K562 (cell line): ENCODE data around the gene UBR4. TPM values are rescaled to one million over a fixed set of nuclear protein-coding genes. Genes with fewer than 3 reads are reported as not detected.

Experiments
- ATAC-seq: fragments of 200-7000 bp; cut with Tn5 transposase; 3 replicates; pipeline ENCODE4 v1.9.1; 2020; ENCODE audit warnings: moderate library complexity
- BruUV-seq: library from RNA; stranded (reverse); fragments of 400-500 nt; replicated peaks from 2 replicates; lab custom pipeline; 2021; lab: Mats Ljungman, UMichigan
- CTCF ChIA-PET: fragments of 300-600 bp; formaldehyde crosslinking; extraction: SDS; loops from one replicate; lab custom pipeline; 2021; ENCODE audit warnings: low intra/inter-chr PET ratio; lab: Yijun Ruan, JAX
- POLR2A ChIA-PET: fragments of 300-600, 350-650 bp; sonication (Branson Sonifier 250); formaldehyde crosslinking; extraction: SDS; loops from one replicate; lab custom pipeline; 2021; ENCODE audit warnings: antibody characterized with exemption, inconsistent platforms; lab: Yijun Ruan, JAX
- DNase-seq, 4 experiments: peaks; one replicate each; pipeline versions ENCODE4 v3.0.0 to v3.0.0-alpha.2; 2011 to 2018; ENCODE audit warnings: low spot score in 3 of 4, mixed read lengths in 3 of 4; ENCODE audit errors: extremely low read depth in 1 of 4
- FAIRE-seq: peaks from 2 replicates; lab custom pipeline; 2011; peaks lifted over from hg19 to GRCh38; lab: Jason Lieb, UNC
- H2AFZ ChIP-seq: 2 replicates; pipeline ENCODE4 v1.6.0; 2011; ENCODE audit warnings: low read depth, low read length, control low read depth, inconsistent platforms
- H3K27ac ChIP-seq: fragments of 200-600 bp; 3 replicates; pipeline ENCODE4 v1.8.0; 2011; ENCODE audit warnings: low read depth, mild to moderate bottlenecking, control low read depth, inconsistent platforms, low read length, moderate library complexity, mixed read lengths; ENCODE audit errors: extremely low read depth
- H3K27me3 ChIP-seq, 2 experiments: fragments of 300-600 bp in 1 of 2; 2 replicates in 1 of 2; 3 replicates in 1 of 2; pipeline versions ENCODE4 v1.6.0 to v1.8.0; 2011; ENCODE audit warnings: inconsistent platforms in 2 of 2, low read length in 2 of 2, mild to moderate bottlenecking in 1 of 2, mixed read lengths in 1 of 2, moderate library complexity in 1 of 2; ENCODE audit not compliant: control insufficient read depth in 2 of 2, insufficient read depth in 2 of 2
- H3K36me3 ChIP-seq: fragments of 300-600 bp; 3 replicates; pipeline ENCODE4 v1.8.0; 2011; ENCODE audit warnings: mild to moderate bottlenecking, low read length, inconsistent platforms; ENCODE audit not compliant: control insufficient read depth, insufficient read depth
- H3K4me1 ChIP-seq, 2 experiments: fragments of 200-600 bp in 1 of 2; replicated peaks in 1 of 2; 2 replicates in 1 of 2; 3 replicates in 1 of 2; pipeline versions ENCODE4 v1.5.1 to v1.8.0; 2011; ENCODE audit warnings: inconsistent platforms in 2 of 2, low read length in 2 of 2, mild to moderate bottlenecking in 1 of 2, mixed read lengths in 1 of 2, moderate library complexity in 1 of 2; ENCODE audit not compliant: control insufficient read depth in 2 of 2, insufficient read depth in 2 of 2
- H3K4me2 ChIP-seq: 2 replicates; pipeline ENCODE4 v1.6.1; 2011; ENCODE audit warnings: low read length, control low read depth, inconsistent platforms, mixed read lengths; ENCODE audit not compliant: insufficient read depth
- H3K4me3 ChIP-seq: fragments of 200-600 bp; sonication (generic), shearing (Covaris generic); 2 replicates; pipeline ENCODE4 v1.5.1; 2016; ENCODE audit warnings: control low read depth, inconsistent platforms
- H3K79me2 ChIP-seq: fragments of 200-600 bp; 3 replicates; pipeline ENCODE4 v1.8.0; 2011; ENCODE audit warnings: low read length, inconsistent platforms; ENCODE audit not compliant: control insufficient read depth, insufficient read depth
- H3K9ac ChIP-seq, 2 experiments: 2 replicates each; pipeline versions ENCODE4 v1.6.0 to v1.6.1; 2011; ENCODE audit warnings: low read depth in 2 of 2, low read length in 2 of 2, control low read depth in 1 of 2, inconsistent platforms in 1 of 2, mild to moderate bottlenecking in 1 of 2, mixed read lengths in 1 of 2; ENCODE audit not compliant: insufficient read depth in 1 of 2
- H3K9me1 ChIP-seq: one replicate; pipeline ENCODE4 v1.6.0; 2011; ENCODE audit warnings: inconsistent platforms, mild to moderate bottlenecking, low read length, moderate library complexity; ENCODE audit not compliant: control insufficient read depth, insufficient read depth
- H3K9me3 ChIP-seq: replicated peaks from 2 replicates; pipeline ENCODE4 v1.5.1; 2011; ENCODE audit warnings: low read depth, low read length, inconsistent platforms; ENCODE audit not compliant: control insufficient read depth, insufficient read depth
- H4K20me1 ChIP-seq: replicated peaks from 2 replicates; pipeline ENCODE4 v1.6.1; 2011; ENCODE audit warnings: low read length, inconsistent platforms, mixed read lengths; ENCODE audit not compliant: control insufficient read depth, insufficient read depth
- C11orf30 ChIP-seq: fragments of 450-650 bp; IDR thresholded peaks from 2 replicates; pipeline ENCODE4 v1.6.1; 2016; ENCODE audit warnings: low read depth, mild to moderate bottlenecking
- CBX3 ChIP-seq, 2 experiments: IDR thresholded peaks; 1 replicate in 1 of 2; 2 replicates in 1 of 2; pipeline ENCODE4 v1.6.1; 2012; ENCODE audit warnings: inconsistent platforms in 2 of 2, low read length in 2 of 2, borderline replicate concordance in 1 of 2, control low read depth in 1 of 2
- DLX4 ChIP-seq: fragments of 250-450 bp; sonication (Bioruptor Pico); IDR thresholded peaks from 2 replicates; pipeline ENCODE4 v1.6.1; 2021; ENCODE audit warnings: mild to moderate bottlenecking
- MYNN ChIP-seq, 2 experiments: sonication (generic); formaldehyde crosslinking in 1 of 2; IDR thresholded peaks; 2 replicates each; pipeline versions ENCODE4 v1.5.0 to v1.6.1; 2016 to 2020; ENCODE audit warnings: antibody characterized with exemption in 1 of 2, missing genetic modification reagents in 1 of 2
- PURB ChIP-seq: sonication (generic); formaldehyde crosslinking; IDR thresholded peaks from 2 replicates; pipeline ENCODE4 v1.9.0; 2021; ENCODE audit warnings: low read depth, mild to moderate bottlenecking, missing genetic modification reagents
- SFPQ ChIP-seq: fragments of 200-400 bp; formaldehyde crosslinking; IDR thresholded peaks from 2 replicates; pipeline ENCODE4 v1.6.1; 2017; ENCODE audit warnings: mild to moderate bottlenecking, low read depth, low read length, moderate library complexity
- STAG1 ChIP-seq: sonication (generic); formaldehyde crosslinking; IDR thresholded peaks from 2 replicates; pipeline ENCODE4 v1.5.0; 2020; ENCODE audit warnings: missing genetic modification reagents, borderline replicate concordance
- TEAD1 ChIP-seq, 2 experiments: fragments of 450-650 bp in 1 of 2; sonication (generic) in 1 of 2; formaldehyde crosslinking; IDR thresholded peaks; 2 replicates each; pipeline versions ENCODE4 v1.4.0 to v1.8.0; 2020 to 2022; ENCODE audit warnings: mild to moderate bottlenecking in 2 of 2, missing genetic modification reagents in 1 of 2
- ZKSCAN3 ChIP-seq: fragments of 250-450 bp; sonication (Bioruptor Pico); IDR thresholded peaks from 2 replicates; pipeline ENCODE4 v1.4.0; 2020
- ZNF583 ChIP-seq: fragments of 250-450 bp; sonication (Bioruptor Pico); IDR thresholded peaks from 2 replicates; pipeline ENCODE4 v1.4.0; 2020
- ZNF655 ChIP-seq: fragments of 250-450 bp; sonication (Bioruptor Pico); IDR thresholded peaks from 2 replicates; pipeline ENCODE4 v1.5.0; 2021
- ZNF668 ChIP-seq: fragments of 250-450 bp; sonication (Bioruptor Pico); IDR thresholded peaks from 2 replicates; pipeline ENCODE4 v1.8.0; 2022; ENCODE audit warnings: mild to moderate bottlenecking, inconsistent platforms
- ZNF79 ChIP-seq: fragments of 250-450 bp; sonication (Bioruptor Pico); IDR thresholded peaks from 2 replicates; pipeline ENCODE4 v1.4.0; 2020; ENCODE audit warnings: low read depth, mild to moderate bottlenecking, moderate library complexity
- WGBS: fragments of 100-300 bp; shearing (Covaris generic); methylation state at CpG from one replicate; pipeline ENCODE4 v1.1.6; 2016; ENCODE audit warnings: low coverage, mixed read lengths; ENCODE audit not compliant: insufficient coverage; ENCODE audit errors: missing lambda C conversion rate; 5-methylcytosine and 5-hydroxymethylcytosine counted together
- in situ Hi-C: fragments of 300-500 bp; cut with MboI; formaldehyde crosslinking; loops from 4 replicates; pipeline ENCODE4 v1.15.0; 2018; ENCODE audit warnings: inconsistent platforms, mixed read lengths
- intact Hi-C: fragments of 100-400 bp; cut with micrococcal nuclease; formaldehyde crosslinking; loops from 2 replicates; pipeline ENCODE4 v1.14.2; 2022
- polyA plus RNA-seq, 8 experiments: library from polyadenylated mRNA; depleted of rRNA in 4 of 8; stranded (reverse) in 5 of 8; unstranded in 3 of 8; fragments of >200 nt; fragmentation: Nextera tagmentation in 2 of 8; fragmentation: Illumina TruSeq in 1 of 8; extraction: Ambion mirVana in 2 of 8; extraction: Trizol in 1 of 8; gene quantifications; 2 replicates each; pipeline versions ENCODE4 v1.2.1 to v1.2.3, GENCODE V29; 2011 to 2014; ENCODE audit warnings: inconsistent platforms in 1 of 8, missing spikeins in 1 of 8
- total RNA-seq, 7 experiments: library from RNA; depleted of rRNA in 6 of 7; stranded (reverse); fragments of >200 nt in 6 of 7; fragmentation: Illumina TruSeq in 2 of 7; extraction: Trizol in 2 of 7; gene quantifications; 2 replicates each; pipeline versions ENCODE4 v1.2.1 to v1.2.3, GENCODE V29; 2011 to 2021; ENCODE audit warnings: low replicate concordance in 1 of 7

Gene UBR4
- total and polyA plus RNA-seq, 9 of the 15 experiments (the other 6 are each of a cell fraction or from before 2014, with no cell fraction given) = 55.4 to 277 (median 123) TPM

- no peak for DNase-seq
- in situ Hi-C loops = no loop called here
- FAIRE-seq = no peak
- H3K9me1 ChIP-seq = no peaks in the 10 kb centered on the region
- peak; percentile 65 for ATAC-seq
- H3K4me2 ChIP-seq = no peak overlapping the region
- intact Hi-C loops = no loop called here
- H3K27me3 ChIP-seq = peaks cover 64 to 85% of the 10 kb centered on the region in 2 experiments
- POLR2A ChIA-PET = interaction anchor here (0.6 to 0.9 kb wide), 2 partner anchors 8 to 352 kb away, joined by 3 read pairs; no protein-coding TSS in a partner anchor
- BruUV-seq = no TSS peak
- CTCF ChIA-PET = no interaction called here
- H3K9ac ChIP-seq = no peak overlapping the region
- H3K4me3 ChIP-seq = no peak overlapping the region
- H3K36me3 ChIP-seq = no peaks in the 10 kb centered on the region
- H3K79me2 ChIP-seq = no peaks in the 10 kb centered on the region
- no peaks in the 10 kb centered on the region for H3K9me3 ChIP-seq
- no peak for TF ChIP-seq ZNF668 (CRISPR knock-in tag)
- TF ChIP-seq ZNF655 (CRISPR knock-in tag) = no peak
- TF ChIP-seq STAG1 (CRISPR knock-in tag) = no peak
- no peak for TF ChIP-seq PURB (CRISPR knock-in tag)
- TF ChIP-seq ZNF583 (CRISPR knock-in tag) = no peak
- no peak for TF ChIP-seq C11orf30
- TF ChIP-seq ZKSCAN3 (CRISPR knock-in tag) = no peak
- no peak for TF ChIP-seq MYNN (IDR thresholded peaks at IDR 0.05)
- no peak for TF ChIP-seq MYNN (CRISPR knock-in tag; IDR thresholded peaks at IDR 0.05)
- TF ChIP-seq SFPQ = no peak
- TF ChIP-seq TEAD1 (CRISPR knock-in tag; IDR thresholded peaks at IDR 0.05) = no peak
- TF ChIP-seq CBX3 (IDR thresholded peaks at IDR 0.05; ENCODE audit: borderline replicate concordance in 1 of 2, low read length in 2 of 2) = no peak
- no peak for TF ChIP-seq DLX4 (CRISPR knock-in tag)
- TF ChIP-seq ZNF79 (CRISPR knock-in tag) = no peak
- no peaks in the 10 kb centered on the region; a peak in 1 of 5 replicates for H3K4me1 ChIP-seq
- H4K20me1 ChIP-seq = peaks cover 4% of the 10 kb centered on the region
- WGBS = 3% methylated on average over 24 of the region's 24 CpGs
- H2AFZ ChIP-seq = no peak overlapping the region
- H3K27ac ChIP-seq = no peak overlapping the region
Measured at GRCh38 chr1:19044975-19045831, 164.9 kb downstream of the UBR4 start.
